Fibroblast of lung (primary cell): ENCODE results near the gene ST6GALNAC3. TPM values are rescaled to one million over a fixed set of nuclear protein-coding genes. Genes with fewer than 3 reads are reported as not detected.

ENCODE experiments used
- DNase-seq, 2 donors: peaks; one replicate each; pipeline versions ENCODE4 v3.0.0 to v3.0.0-alpha.2; 2010; ENCODE audit warnings: low read depth in 2 of 2
- H2AFZ ChIP-seq: 2 replicates; pipeline ENCODE4 v1.5.1; 2012; ENCODE audit warnings: low read length, control low read depth, inconsistent platforms
- H3K27ac ChIP-seq: 2 replicates; pipeline ENCODE4 v1.5.1; 2011; ENCODE audit warnings: low read length, control low read depth; ENCODE audit not compliant: insufficient read depth
- H3K27me3 ChIP-seq: 2 replicates; pipeline ENCODE4 v1.5.1; 2011; ENCODE audit warnings: mild to moderate bottlenecking, low read length; ENCODE audit not compliant: control insufficient read depth, insufficient read depth
- H3K36me3 ChIP-seq: 2 replicates; pipeline ENCODE4 v1.5.1; 2011; ENCODE audit warnings: low read length; ENCODE audit not compliant: control insufficient read depth, insufficient read depth
- H3K4me1 ChIP-seq: 2 replicates; pipeline ENCODE4 v1.5.1; 2011; ENCODE audit warnings: low read length; ENCODE audit not compliant: control insufficient read depth, insufficient read depth; ENCODE audit errors: extremely low read depth
- H3K4me2 ChIP-seq: 2 replicates; pipeline ENCODE4 v1.5.1; 2011; ENCODE audit warnings: low read length, control low read depth; ENCODE audit not compliant: insufficient read depth; ENCODE audit errors: extremely low read depth
- H3K4me3 ChIP-seq, 4 experiments: fragments of 200-600 bp in 1 of 4; sonication (generic) in 1 of 4; replicated peaks in 1 of 4; 2 replicates each; pipeline ENCODE4 v1.5.1; 2011 to 2016; ENCODE audit warnings: low read length in 4 of 4, low read depth in 3 of 4, mild to moderate bottlenecking in 3 of 4, control low read depth in 2 of 4, inconsistent platforms in 1 of 4, mixed read lengths in 1 of 4; ENCODE audit not compliant: insufficient read depth in 1 of 4; ENCODE audit errors: control extremely low read depth in 1 of 4
- H3K79me2 ChIP-seq: 2 replicates; pipeline ENCODE4 v1.5.1; 2012; ENCODE audit warnings: mild to moderate bottlenecking, low read length, inconsistent platforms; ENCODE audit not compliant: control insufficient read depth, insufficient read depth
- H3K9ac ChIP-seq: 2 replicates; pipeline ENCODE4 v1.5.1; 2011; ENCODE audit warnings: mild to moderate bottlenecking, low read length, control low read depth; ENCODE audit not compliant: insufficient read depth
- H3K9me3 ChIP-seq: 2 replicates; pipeline ENCODE4 v1.5.1; 2012; ENCODE audit warnings: low read depth, low read length; ENCODE audit not compliant: control insufficient read depth, insufficient read depth
- H4K20me1 ChIP-seq: 2 replicates; pipeline ENCODE4 v1.5.1; 2011; ENCODE audit warnings: low read length; ENCODE audit not compliant: control insufficient read depth, insufficient read depth; ENCODE audit errors: extremely low read depth
- CTCF ChIP-seq, 2 donors: IDR thresholded peaks in 1 of 2; conservative IDR thresholded peaks in 1 of 2; 1 replicate in 1 of 2; 2 replicates in 1 of 2; pipeline ENCODE4 v1.5.1; 2011 to 2012; ENCODE audit warnings: low read length in 2 of 2, control low read depth in 1 of 2, inconsistent platforms in 1 of 2, low read depth in 1 of 2, mild to moderate bottlenecking in 1 of 2
- EZH2 ChIP-seq: IDR thresholded peaks from 2 replicates; pipeline ENCODE4 v1.5.1; 2012; ENCODE audit warnings: low read length, control low read depth, mild to moderate bottlenecking; ENCODE audit errors: missing control alignments
- polyA plus RNA-seq, 2 donors: library from polyadenylated mRNA; depleted of rRNA in 1 of 2; stranded (reverse) in 1 of 2; unstranded in 1 of 2; fragments of >200 nt; gene quantifications; 2 replicates each; pipeline ENCODE4 v1.2.1, GENCODE V29; 2011 to 2012; ENCODE audit warnings: missing spikeins in 1 of 2
- total RNA-seq: library from RNA; depleted of rRNA; stranded (reverse); fragments of >200 nt; gene quantifications from 2 replicates; pipeline ENCODE4 v1.2.1, GENCODE V29; 2014

ST6GALNAC3 gene
- total and polyA plus RNA-seq, 2 donors (not counting 1 experiment from before 2014, with no cell fraction given) = 0.34 to 0.66 TPM

- no peak for DNase-seq
- Histone ChIP-seq H3K9me3 (no peaks in the 10 kb centered on the region), H3K4me2 (no peak overlapping the region), H3K4me1 (no peaks in the 10 kb centered on the region), H3K27ac (no peak overlapping the region), H3K4me3 (no peak overlapping the region), H3K36me3 (no peaks in the 10 kb centered on the region), H4K20me1 (no peaks in the 10 kb centered on the region), H3K9ac (no peak overlapping the region), H2AFZ (no peak overlapping the region), H3K27me3 (no peaks in the 10 kb centered on the region), H3K79me2 (no peaks in the 10 kb centered on the region)
- TF ChIP-seq CTCF (conservative IDR thresholded peaks at IDR 0.05 in 1 of 2, IDR thresholded peaks at IDR 0.05 in 1 of 2; ENCODE audit: low read depth in 1 of 2, low read length in 2 of 2) = no peak
- no peak for TF ChIP-seq EZH2
These were observed 516.9 kb downstream of the ST6GALNAC3 start for GRCh38 chr1:76591461-76591860.

- no peak for DNase-seq
- no peak overlapping the region for H3K4me3 ChIP-seq
These were observed 517.4 kb downstream of the ST6GALNAC3 start for GRCh38 chr1:76591963-76592362.

GRCh38 chr1:76593141-76593540 is 518.6 kb downstream of the ST6GALNAC3 start:
- TF ChIP-seq CTCF (conservative IDR thresholded peaks at IDR 0.05 in 1 of 2, IDR thresholded peaks at IDR 0.05 in 1 of 2; ENCODE audit: low read depth in 1 of 2, low read length in 2 of 2) = no peak
- TF ChIP-seq EZH2 = no peak
- H2AFZ ChIP-seq = no peak overlapping the region
- no peak overlapping the region for H3K4me3 ChIP-seq
- H3K4me2 ChIP-seq = no peak overlapping the region
- no peaks in the 10 kb centered on the region for H3K27me3 ChIP-seq
- H4K20me1 ChIP-seq = no peaks in the 10 kb centered on the region
- no peaks in the 10 kb centered on the region for H3K36me3 ChIP-seq
- no peak overlapping the region for H3K9ac ChIP-seq
- no peak overlapping the region for H3K27ac ChIP-seq
- H3K4me1 ChIP-seq = no peaks in the 10 kb centered on the region
- H3K79me2 ChIP-seq = no peaks in the 10 kb centered on the region
- no peaks in the 10 kb centered on the region for H3K9me3 ChIP-seq
- no peak for DNase-seq

More at GRCh38 chr1:76591963-76592362, 517.4 kb downstream of the ST6GALNAC3 start:
- Histone ChIP-seq H3K27ac (no peak overlapping the region), H3K36me3 (no peaks in the 10 kb centered on the region), H3K27me3 (no peaks in the 10 kb centered on the region), H3K9ac (no peak overlapping the region), H3K9me3 (no peaks in the 10 kb centered on the region), H3K4me2 (no peak overlapping the region), H4K20me1 (no peaks in the 10 kb centered on the region), H2AFZ (no peak overlapping the region), H3K79me2 (no peaks in the 10 kb centered on the region), H3K4me1 (no peaks in the 10 kb centered on the region)
- TF ChIP-seq CTCF (conservative IDR thresholded peaks at IDR 0.05 in 1 of 2, IDR thresholded peaks at IDR 0.05 in 1 of 2; ENCODE audit: low read depth in 1 of 2, low read length in 2 of 2) = no peak
- no peak for TF ChIP-seq EZH2
